ENCODE data around the gene IQCC. TPM values are rescaled to one million over a fixed set of nuclear protein-coding genes. Genes with fewer than 3 reads are reported as not detected.

Gene IQCC
- polyA plus RNA-seq, 1 of the 3 experiments (the other 2 are of a cell fraction), result 2.4 TPM

GRCh38 chr1:32186077-32186476, 19.4 kb upstream of the IQCC start:
- peaks cover 76% of the 10 kb centered on the region for H3K79me2 ChIP-seq (ENCODE audit: insufficient read depth)
- peaks cover 32% of the 10 kb centered on the region for H4K20me1 ChIP-seq (ENCODE audit: insufficient read depth)
- 97% methylated on average over 2 of the region's 2 CpGs for WGBS (ENCODE audit: low lambda C conversion rate)
- no peak overlapping the region for H3K9ac ChIP-seq
- peaks cover 15 to 16% of the 10 kb centered on the region in 2 experiments; a peak in 3 of 4 replicates for H3K4me1 ChIP-seq (ENCODE audit: control insufficient read depth in 1 of 2, insufficient read depth in 2 of 2, low read depth in 1 of 2, low read length in 1 of 2)
- no peaks in the 10 kb centered on the region for H3K27me3 ChIP-seq (ENCODE audit: insufficient read depth)
- H3K9me3 ChIP-seq, result no peaks in the 10 kb centered on the region
- no peaks in the 10 kb centered on the region for H3K9me2 ChIP-seq
- no peak overlapping the region for H2AFZ ChIP-seq (ENCODE audit: low read depth)
- TF ChIP-seq TEAD4 (IDR thresholded peaks at IDR 0.05; ENCODE audit: borderline replicate concordance, insufficient read depth) (no peak), POLR2AphosphoS5 (IDR thresholded peaks at IDR 0.05; ENCODE audit: low read depth, low read length) (no peak)
- H3K4me2 ChIP-seq, result no peak overlapping the region
- no peaks in the 10 kb centered on the region for H3F3A ChIP-seq (replicated peaks; ENCODE audit: insufficient read depth)
- peaks cover 59 to 80% of the 10 kb centered on the region in 2 experiments for H3K36me3 ChIP-seq (replicated peaks in 1 of 2; ENCODE audit: control insufficient read depth in 1 of 2, insufficient read depth in 2 of 2, low read length in 1 of 2)
- H3K27ac ChIP-seq (ENCODE audit: low read depth in 2 of 2, low read length in 1 of 2), result no peak overlapping the region
- POLR2A ChIA-PET, result interaction anchor here (1.2 kb wide), 1 partner anchor 11 kb away, joined by 3 read pairs; no protein-coding TSS in a partner anchor
- DNase-seq, result no peak
- no peak overlapping the region for H3K4me3 ChIP-seq (ENCODE audit: low read depth in 2 of 2, low read length in 1 of 2)
- CTCF ChIA-PET, result interaction anchor here (1.2 kb wide), 1 partner anchor 14 kb away, joined by 6 read pairs; the partner anchor contains the start of gene CCDC28B

- TF ChIP-seq MAX (IDR thresholded peaks at IDR 0.05; ENCODE audit: low read depth) (no peak), ELF1 (IDR thresholded peaks at IDR 0.05) (no peak), EP300 (IDR thresholded peaks at IDR 0.05; ENCODE audit: borderline replicate concordance in 1 of 2, low read depth in 1 of 2, low read length in 1 of 2) (no peak), REST (IDR thresholded peaks at IDR 0.05; ENCODE audit: low read depth, low read length) (no peak), TAF1 (IDR thresholded peaks at IDR 0.05; ENCODE audit: borderline replicate concordance, low read depth, low read length) (no peak), SIN3A (IDR thresholded peaks at IDR 0.05; ENCODE audit: borderline replicate concordance, low read depth, low read length) (no peak), TCF12 (IDR thresholded peaks at IDR 0.05) (no peak), NRF1 (IDR thresholded peaks at IDR 0.05; ENCODE audit: low read depth, low read length) (no peak), GABPA (IDR thresholded peaks at IDR 0.05; ENCODE audit: low read depth) (no peak), MXI1 (IDR thresholded peaks at IDR 0.05; ENCODE audit: low read depth, low read length) (no peak), PBX3 (IDR thresholded peaks at IDR 0.05) (no peak), POLR2AphosphoS5 (IDR thresholded peaks at IDR 0.05; ENCODE audit: low read depth, low read length) (no peak), TEAD4 (IDR thresholded peaks at IDR 0.05; ENCODE audit: borderline replicate concordance, insufficient read depth) (no peak), FOXJ3 (CRISPR knock-in tag; IDR thresholded peaks at IDR 0.05) (no peak), RAD21 (IDR thresholded peaks at IDR 0.05; ENCODE audit: low read length) (no peak), USF1 (IDR thresholded peaks at IDR 0.05; ENCODE audit: borderline replicate concordance, low read depth) (no peak), FOSL2 (IDR thresholded peaks at IDR 0.05; ENCODE audit: borderline replicate concordance, low read depth) (no peak), ZBTB33 (IDR thresholded peaks at IDR 0.05; ENCODE audit: borderline replicate concordance, low read depth) (no peak)
- Histone ChIP-seq H3K79me2 (ENCODE audit: insufficient read depth) (peaks cover 72% of the 10 kb centered on the region), H3K9me3 (no peaks in the 10 kb centered on the region), H3K4me2 (no peak overlapping the region), H3K36me3 (replicated peaks in 1 of 2; ENCODE audit: control insufficient read depth in 1 of 2, insufficient read depth in 2 of 2, low read length in 1 of 2) (peaks cover 59 to 80% of the 10 kb centered on the region in 2 experiments), H4K20me1 (ENCODE audit: insufficient read depth) (peaks cover 29% of the 10 kb centered on the region), H3K9me2 (no peaks in the 10 kb centered on the region), H3K9ac (no peak overlapping the region), H3K4me3 (ENCODE audit: low read depth in 2 of 2, low read length in 1 of 2) (no peak overlapping the region), H3K4me1 (ENCODE audit: control insufficient read depth in 1 of 2, insufficient read depth in 2 of 2, low read depth in 1 of 2, low read length in 1 of 2) (peaks cover 11 to 13% of the 10 kb centered on the region in 2 experiments; a peak in 2 of 4 replicates), H3K27ac (ENCODE audit: low read depth in 2 of 2, low read length in 1 of 2) (no peak overlapping the region), H2AFZ (ENCODE audit: low read depth) (no peak overlapping the region), H3F3A (replicated peaks; ENCODE audit: insufficient read depth) (no peaks in the 10 kb centered on the region), H3K27me3 (ENCODE audit: insufficient read depth) (no peaks in the 10 kb centered on the region)
- ChIA-PET POLR2A (no interaction called here), CTCF (interaction anchor here (1.2 kb wide), 1 partner anchor 14 kb away, joined by 6 read pairs; the partner anchor contains the start of gene CCDC28B)
- DNase-seq, result no peak
- 97% methylated on average over 2 of the region's 2 CpGs for WGBS (ENCODE audit: low lambda C conversion rate)
Observed at GRCh38 chr1:32186491-32186890, 19.0 kb upstream of the IQCC start.
